Coronary artery (tissue), 2 donors: ENCODE measurements around the gene KL.

ENCODE experiments used
- DNase-seq: peaks from one replicate; pipeline ENCODE4 v3.0.0-alpha.2; 2017; ENCODE audit warnings: low spot score
- H3K27ac ChIP-seq, 2 donors: fragments of 200-600 bp; sonication (generic); one replicate each; pipeline ENCODE4 v1.5.1; 2016 to 2019
- H3K4me3 ChIP-seq: fragments of 200-600 bp; sonication (generic); 2 replicates; pipeline ENCODE4 v1.5.1; 2016; ENCODE audit warnings: mild to moderate bottlenecking, moderate library complexity
- TF ChIP-seq, protein P1 (sequence below): fragments of 200-600 bp; sonication (generic); IDR thresholded peaks from one replicate; pipeline ENCODE4 v1.5.1; 2019; ENCODE audit warnings: antibody characterized with exemption

Gene KL

GRCh38 chr13:33025220-33025744, 9.1 kb downstream of the KL start:
- Histone ChIP-seq H3K27ac (no peak overlapping the region), H3K4me3 (no peak overlapping the region)
- DNase-seq = no peak
- TF ChIP-seq, protein P1, sequence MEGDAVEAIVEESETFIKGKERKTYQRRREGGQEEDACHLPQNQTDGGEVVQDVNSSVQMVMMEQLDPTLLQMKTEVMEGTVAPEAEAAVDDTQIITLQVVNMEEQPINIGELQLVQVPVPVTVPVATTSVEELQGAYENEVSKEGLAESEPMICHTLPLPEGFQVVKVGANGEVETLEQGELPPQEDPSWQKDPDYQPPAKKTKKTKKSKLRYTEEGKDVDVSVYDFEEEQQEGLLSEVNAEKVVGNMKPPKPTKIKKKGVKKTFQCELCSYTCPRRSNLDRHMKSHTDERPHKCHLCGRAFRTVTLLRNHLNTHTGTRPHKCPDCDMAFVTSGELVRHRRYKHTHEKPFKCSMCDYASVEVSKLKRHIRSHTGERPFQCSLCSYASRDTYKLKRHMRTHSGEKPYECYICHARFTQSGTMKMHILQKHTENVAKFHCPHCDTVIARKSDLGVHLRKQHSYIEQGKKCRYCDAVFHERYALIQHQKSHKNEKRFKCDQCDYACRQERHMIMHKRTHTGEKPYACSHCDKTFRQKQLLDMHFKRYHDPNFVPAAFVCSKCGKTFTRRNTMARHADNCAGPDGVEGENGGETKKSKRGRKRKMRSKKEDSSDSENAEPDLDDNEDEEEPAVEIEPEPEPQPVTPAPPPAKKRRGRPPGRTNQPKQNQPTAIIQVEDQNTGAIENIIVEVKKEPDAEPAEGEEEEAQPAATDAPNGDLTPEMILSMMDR = no peak

GRCh38 chr13:33026489-33027152, 10.4 kb downstream of the KL start:
- no peak overlapping the region for H3K4me3 ChIP-seq
- no peak overlapping the region for H3K27ac ChIP-seq
- DNase-seq = no peak
- TF ChIP-seq, protein P1 = no peak

DNA sequence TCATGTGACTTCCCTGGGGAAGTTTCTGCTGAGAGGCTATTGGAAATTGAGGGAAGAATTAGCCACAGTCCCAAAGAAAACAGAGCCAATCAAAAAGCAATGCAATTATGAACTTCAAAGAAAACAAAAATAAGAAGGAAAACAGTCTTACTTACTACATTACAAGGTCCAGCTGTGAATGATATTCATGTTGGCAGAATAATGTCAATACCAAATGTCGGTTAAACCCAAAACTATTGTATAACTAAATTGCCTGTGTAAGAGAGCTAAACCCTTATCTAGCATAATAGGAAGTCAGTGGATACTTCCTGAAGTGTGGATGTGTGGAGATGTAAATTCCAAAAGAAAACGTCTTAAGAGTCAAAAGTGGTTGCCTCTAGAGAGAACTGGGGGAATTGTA, 12.4 kb downstream of the KL start:
- TF ChIP-seq, protein P1 = no peak
- H3K4me3 ChIP-seq = no peak overlapping the region

DNA sequence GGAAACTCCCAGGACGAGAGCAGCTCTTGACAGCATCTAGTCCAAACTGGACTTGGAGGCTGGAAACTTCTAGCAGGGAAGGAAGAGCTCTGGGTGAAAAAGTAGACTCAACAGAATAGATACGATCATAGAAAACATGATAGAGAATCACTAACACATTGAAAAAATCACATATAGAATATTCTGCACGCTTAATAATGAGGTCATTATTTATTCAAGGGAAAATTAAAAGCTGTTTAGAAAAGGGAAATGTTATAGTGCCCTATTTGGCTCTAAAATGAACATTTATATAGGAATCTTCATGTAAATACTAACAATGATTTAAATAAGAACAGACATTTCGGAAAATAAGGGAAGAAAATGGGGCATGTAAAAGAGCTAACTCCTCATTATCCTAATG, 15.1 kb downstream of the KL start:
- TF ChIP-seq, protein P1 = no peak
- Histone ChIP-seq H3K27ac (no peak overlapping the region), H3K4me3 (no peak overlapping the region)
- DNase-seq = no peak

More for the DNA sequence above, 12.4 kb downstream of the KL start:
- DNase-seq = no peak
- no peak overlapping the region for H3K27ac ChIP-seq

DNA sequence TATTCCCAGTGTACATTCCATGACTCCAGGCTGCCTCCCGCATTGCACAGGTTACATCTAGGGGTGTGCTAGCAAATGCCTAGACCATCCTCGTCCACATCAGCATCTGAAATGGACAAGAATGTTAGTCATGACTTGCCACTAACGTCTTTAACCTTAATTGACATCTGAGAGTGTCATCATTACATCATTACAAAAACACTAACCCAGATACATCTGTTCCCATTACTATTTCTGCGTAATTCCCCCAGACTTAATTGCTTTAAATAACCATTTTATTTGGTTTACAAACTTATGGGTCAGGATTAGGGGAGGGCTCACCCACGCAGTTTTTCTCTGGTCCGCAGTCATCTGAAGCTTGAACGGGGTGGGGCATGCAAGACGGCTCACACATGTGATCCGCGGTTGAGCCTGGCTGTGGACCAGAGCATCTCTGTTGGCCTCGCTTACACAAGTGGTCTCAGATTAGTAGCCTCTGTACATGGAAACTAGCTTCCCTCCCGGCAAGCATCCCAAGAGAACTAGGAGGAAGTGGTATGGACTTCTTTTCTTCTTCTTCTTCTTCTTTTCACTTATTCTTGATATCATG, 15.9 kb downstream of the KL start:
- Histone ChIP-seq H3K27ac (no peak overlapping the region), H3K4me3 (no peak overlapping the region)
- TF ChIP-seq, protein P1 = no peak
- no peak for DNase-seq

DNA sequence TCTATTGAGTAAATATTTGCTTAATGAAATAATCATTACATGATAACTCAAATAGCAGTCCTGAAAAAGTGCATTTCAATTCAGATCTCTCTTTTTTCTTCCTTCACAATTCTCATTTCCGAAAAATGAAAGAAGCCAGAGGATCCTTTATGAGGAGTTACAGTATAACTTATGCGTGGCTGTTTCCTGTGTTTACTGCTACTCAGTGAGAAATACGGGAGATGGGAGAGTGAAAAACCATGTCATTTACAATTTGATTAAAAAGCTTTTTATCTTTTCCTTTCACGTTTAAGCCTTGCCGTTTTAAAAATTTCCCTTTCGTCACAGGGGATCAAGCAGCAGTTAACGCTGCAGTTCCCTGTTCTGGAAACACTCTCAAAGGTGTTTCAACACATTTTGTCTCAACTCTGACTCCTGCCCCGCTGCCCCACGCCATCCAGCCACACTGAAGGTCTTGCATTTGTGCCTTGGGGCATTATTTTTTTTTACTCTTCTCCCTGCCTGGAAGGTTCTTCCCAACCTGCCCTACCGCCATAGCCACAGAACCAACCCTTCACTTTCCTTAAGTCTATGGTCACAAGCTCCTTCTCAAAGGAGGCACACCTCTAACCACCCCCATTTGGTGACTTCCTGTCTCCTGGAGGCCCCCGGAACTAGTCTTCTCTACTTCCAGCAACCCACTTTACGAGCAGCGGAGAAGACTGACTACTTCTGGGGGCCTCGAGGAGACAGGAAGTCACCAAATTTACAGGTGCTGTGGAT, 17.0 kb downstream of the KL start:
- Histone ChIP-seq H3K27ac (no peak overlapping the region), H3K4me3 (no peak overlapping the region)
- TF ChIP-seq, protein P1 = no peak
- no peak for DNase-seq
